ENCODE data around the gene VAV2.

VAV2 gene

DNA sequence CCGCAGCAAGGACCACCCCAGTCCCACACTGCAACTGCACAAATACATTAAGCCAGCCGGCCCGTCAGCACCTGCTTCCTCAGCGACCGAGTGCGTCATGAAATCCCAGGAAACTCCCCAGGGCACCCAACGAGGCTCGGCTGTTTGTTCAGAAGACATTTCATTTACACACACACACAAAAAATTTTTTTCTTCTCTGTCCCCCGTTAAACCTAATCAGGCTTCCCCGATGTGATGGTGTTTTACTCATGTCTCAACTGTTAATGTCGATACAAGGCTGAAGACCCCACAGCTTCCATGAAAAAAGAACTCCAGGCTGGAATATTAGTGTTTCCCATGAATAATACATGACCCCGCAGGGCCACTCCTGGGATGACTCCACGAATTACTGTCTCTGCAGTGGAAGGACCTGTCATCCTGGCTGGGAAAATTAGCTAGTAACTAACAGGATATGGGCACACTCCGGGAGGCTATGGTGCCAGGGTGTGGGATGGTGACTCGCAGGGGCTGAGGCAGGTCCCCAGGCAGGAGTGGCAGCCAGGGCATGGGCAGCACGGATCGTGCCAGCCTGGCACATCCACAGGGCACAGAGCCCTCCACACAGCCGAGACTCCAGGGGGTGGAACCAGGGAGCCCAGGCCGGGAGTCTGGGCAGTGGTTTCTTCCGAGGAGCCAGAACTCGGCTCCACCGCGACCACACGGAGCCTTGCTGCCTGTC, 102.4 kb downstream of the VAV2 start:
- DNase-seq (ENCODE audit: low spot score), result peak; percentile 78
- CTCF ChIA-PET, result interaction anchor here (0.7 to 1.1 kb wide), 3 partner anchors 14 to 563 kb away, joined by 3 to 4 read pairs (median 3); no protein-coding TSS in a partner anchor
- TF ChIP-seq, protein P1, sequence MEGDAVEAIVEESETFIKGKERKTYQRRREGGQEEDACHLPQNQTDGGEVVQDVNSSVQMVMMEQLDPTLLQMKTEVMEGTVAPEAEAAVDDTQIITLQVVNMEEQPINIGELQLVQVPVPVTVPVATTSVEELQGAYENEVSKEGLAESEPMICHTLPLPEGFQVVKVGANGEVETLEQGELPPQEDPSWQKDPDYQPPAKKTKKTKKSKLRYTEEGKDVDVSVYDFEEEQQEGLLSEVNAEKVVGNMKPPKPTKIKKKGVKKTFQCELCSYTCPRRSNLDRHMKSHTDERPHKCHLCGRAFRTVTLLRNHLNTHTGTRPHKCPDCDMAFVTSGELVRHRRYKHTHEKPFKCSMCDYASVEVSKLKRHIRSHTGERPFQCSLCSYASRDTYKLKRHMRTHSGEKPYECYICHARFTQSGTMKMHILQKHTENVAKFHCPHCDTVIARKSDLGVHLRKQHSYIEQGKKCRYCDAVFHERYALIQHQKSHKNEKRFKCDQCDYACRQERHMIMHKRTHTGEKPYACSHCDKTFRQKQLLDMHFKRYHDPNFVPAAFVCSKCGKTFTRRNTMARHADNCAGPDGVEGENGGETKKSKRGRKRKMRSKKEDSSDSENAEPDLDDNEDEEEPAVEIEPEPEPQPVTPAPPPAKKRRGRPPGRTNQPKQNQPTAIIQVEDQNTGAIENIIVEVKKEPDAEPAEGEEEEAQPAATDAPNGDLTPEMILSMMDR (conservative IDR thresholded peaks at IDR 0.05; ENCODE audit: low read depth), result no peak
- peak overlapping the region; percentile 100 for H3K27ac ChIP-seq
- POLR2A ChIA-PET (ENCODE audit: low non-redundant PET), result interaction anchor here (0.5 kb wide), 1 partner anchor 1502 kb away, joined by 3 read pairs; no protein-coding TSS in a partner anchor

DNA sequence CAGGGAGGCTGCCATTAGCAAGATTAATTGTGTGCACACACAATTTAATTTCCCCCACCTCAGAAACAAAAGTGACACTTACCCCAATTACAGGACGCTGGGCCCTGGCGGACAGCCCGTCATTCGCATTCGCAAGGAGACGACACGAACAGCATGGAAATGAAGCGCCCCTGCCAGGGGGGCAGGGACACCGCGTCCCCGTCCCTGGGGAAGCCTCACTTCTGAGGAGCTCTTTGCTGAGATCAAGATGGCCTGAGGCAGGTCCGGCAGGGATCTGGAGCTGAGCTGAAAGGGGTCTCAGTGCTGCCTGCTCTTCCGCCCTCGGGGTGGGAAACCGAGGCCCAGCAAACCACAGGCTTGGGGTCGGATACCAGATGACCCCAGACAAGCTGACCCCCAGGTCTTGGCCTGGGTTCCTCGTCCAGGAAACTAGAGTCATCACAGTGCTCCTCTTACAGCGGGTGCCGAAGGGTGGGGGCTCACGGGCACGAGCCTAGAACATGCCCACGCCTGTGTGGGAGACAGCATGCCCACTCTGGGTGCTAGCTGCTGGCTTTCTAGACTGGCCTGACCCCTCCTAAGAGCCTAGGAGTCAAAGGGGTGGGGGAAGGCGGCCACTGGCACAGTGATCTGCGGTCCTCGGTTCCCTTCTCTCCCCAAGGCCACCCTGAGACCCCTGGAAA, 103.2 kb downstream of the VAV2 start:
- ChIA-PET POLR2A (ENCODE audit: low non-redundant PET) (no interaction called here), CTCF (interaction anchor here (0.6 to 1.1 kb wide), 5 partner anchors 13 to 564 kb away, joined by 3 to 6 read pairs (median 4); no protein-coding TSS in a partner anchor)
- no peak for DNase-seq (ENCODE audit: low spot score)
- H3K27ac ChIP-seq, result peak overlapping the region; percentile 100
- TF ChIP-seq, protein P1 (conservative IDR thresholded peaks at IDR 0.05; ENCODE audit: low read depth), result no peak

DNA sequence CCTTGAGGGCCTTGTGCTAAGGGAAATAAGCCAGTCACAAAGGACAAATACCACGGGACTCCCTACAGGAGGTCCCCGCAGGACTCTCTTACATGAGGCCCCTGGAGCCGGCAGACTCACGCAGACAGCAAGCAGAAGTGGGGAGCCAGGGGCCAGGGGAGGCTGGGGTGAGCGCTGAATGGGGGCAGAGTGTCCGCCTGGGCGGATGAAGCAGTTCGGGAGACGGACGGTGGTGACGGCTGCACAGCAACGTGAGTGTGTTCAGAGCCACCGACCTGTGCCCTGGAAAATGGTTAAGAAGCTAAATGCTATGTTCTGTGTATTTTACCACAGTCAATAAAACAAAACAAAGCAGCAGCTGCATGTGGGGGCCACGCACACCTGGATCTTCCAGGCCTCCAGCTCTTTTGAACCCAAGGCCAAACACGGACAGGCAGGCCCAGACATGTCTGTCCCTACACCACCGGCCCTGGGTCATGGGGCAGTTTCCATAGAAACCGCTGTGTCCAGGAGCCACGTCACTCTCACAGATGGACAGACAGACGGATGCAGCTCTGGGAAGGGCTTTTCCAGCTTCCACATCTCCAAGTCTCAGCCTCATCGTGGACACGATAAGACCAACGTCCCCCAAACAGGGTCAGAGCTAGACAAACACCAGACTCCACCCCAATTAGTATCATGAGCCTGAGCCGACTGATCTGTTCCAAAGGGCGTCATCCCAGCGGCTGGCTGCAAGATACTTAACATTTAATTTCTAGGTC, 103.9 kb downstream of the VAV2 start:
- TF ChIP-seq, protein P1 (conservative IDR thresholded peaks at IDR 0.05; ENCODE audit: low read depth), result no peak
- peak; percentile 88 for DNase-seq (ENCODE audit: low spot score)
- ChIA-PET CTCF (interaction anchor here (0.6 to 1.1 kb wide), 3 partner anchors 12 to 347 kb away, joined by 4 to 6 read pairs (median 4); no protein-coding TSS in a partner anchor), POLR2A (ENCODE audit: low non-redundant PET) (no interaction called here)
- peak overlapping the region; percentile 100 for H3K27ac ChIP-seq

DNA sequence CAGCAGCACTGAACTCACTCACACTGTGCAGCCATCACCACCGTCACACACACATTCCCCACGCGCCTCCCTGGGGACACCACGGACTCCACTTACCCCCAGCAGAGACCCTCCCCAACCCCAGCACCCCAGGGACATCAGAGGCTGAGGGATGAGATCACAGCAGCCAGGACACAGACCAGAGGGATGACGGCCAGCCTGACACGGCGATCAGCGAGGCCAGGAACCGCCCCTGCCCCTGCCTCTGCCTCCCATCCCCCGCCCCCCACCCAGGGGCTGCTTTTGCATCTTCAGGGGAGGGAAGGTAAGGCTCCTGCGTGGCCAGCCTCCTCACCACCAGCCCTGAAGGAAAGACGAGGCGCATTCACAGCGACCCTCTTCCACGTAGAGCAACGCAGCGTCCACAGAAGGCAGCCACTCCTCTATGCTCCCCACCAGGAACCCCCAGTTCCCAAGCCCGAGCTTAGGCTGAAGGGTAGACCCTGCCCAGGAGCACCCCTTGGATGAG, 104.5 kb downstream of the VAV2 start:
- ChIA-PET POLR2A (ENCODE audit: low non-redundant PET) (no interaction called here), CTCF (no interaction called here)
- DNase-seq (ENCODE audit: low spot score), result no peak
- peak overlapping the region; percentile 100 for H3K27ac ChIP-seq
- TF ChIP-seq, protein P1 (conservative IDR thresholded peaks at IDR 0.05; ENCODE audit: low read depth), result no peak

DNA sequence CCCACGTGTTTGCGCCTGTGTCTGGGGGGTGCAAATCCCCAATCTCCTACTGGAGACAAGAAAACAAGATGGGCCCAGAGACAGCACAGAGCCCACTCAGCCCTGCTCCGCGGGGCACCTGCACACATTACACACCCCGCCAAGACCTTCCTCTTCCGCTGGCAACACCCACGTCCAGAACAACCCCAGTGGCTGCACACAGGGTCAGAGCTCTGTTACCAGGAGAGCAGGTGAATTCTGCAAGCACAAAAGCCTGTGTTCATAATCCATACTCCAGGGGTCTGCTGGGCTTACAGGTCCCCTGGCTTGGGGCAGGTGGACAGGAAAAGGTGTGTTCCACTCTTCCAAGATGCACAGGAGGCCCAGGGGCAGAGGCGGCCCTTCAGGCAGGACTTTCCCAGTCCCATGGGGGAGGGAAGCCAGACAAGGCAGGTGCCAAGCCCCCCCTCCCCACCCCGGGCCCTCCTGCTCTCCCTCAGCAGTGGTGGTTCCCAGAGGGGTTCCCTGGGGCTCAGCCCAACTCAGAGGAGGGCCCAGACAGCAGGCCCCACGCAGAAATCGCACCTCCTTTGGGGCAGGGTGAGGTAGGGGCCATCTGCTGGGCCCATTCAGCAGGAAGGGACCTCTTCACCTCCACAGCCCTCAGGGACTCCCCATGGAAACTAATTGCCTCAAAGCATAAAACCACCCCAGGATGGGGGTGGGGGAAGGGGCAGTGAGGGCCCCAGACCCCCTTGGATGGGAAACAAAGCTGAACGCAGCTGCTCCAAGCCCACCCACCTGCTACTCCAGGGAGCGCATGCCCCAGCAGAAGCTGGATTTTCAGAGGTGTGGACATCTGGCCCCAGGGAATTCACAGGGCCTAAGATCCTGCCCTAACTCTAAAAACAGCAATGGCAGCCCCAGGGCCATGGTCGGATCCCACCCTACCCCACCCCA, 105.3 kb downstream of the VAV2 start:
- POLR2A ChIA-PET (ENCODE audit: low non-redundant PET), result no interaction called here
- CTCF ChIA-PET, result no interaction called here
- no peak for DNase-seq (ENCODE audit: low spot score)
- TF ChIP-seq, protein P1 (conservative IDR thresholded peaks at IDR 0.05; ENCODE audit: low read depth), result no peak
- peak overlapping the region; percentile 100 for H3K27ac ChIP-seq

Measured in RWPE1 (cell line).